Mucosa of gallbladder (tissue), 1 donor: ENCODE data around the gene LYPD3. TPM values are rescaled to one million over a fixed set of nuclear protein-coding genes. Genes with fewer than 3 reads are reported as not detected.
"Not testable (repeated sequence)": the region's sequence is repeated elsewhere in the genome, so short reads cannot be mapped to it uniquely, and the experiment has no call there.

Source experiments
- DNase-seq: peaks from one replicate; pipeline ENCODE4 v3.0.0-alpha.2; 2020; ENCODE audit warnings: low spot score
- total RNA-seq: library from RNA; stranded (reverse); gene quantifications from one replicate; pipeline ENCODE4 v1.2.1, GENCODE V29; 2021
- donor health status: DM: no; HTN: no; CAD: no.

The LYPD3 gene
- total RNA-seq, 1 donor from 2014 or later, result 1.6 TPM

DNA sequence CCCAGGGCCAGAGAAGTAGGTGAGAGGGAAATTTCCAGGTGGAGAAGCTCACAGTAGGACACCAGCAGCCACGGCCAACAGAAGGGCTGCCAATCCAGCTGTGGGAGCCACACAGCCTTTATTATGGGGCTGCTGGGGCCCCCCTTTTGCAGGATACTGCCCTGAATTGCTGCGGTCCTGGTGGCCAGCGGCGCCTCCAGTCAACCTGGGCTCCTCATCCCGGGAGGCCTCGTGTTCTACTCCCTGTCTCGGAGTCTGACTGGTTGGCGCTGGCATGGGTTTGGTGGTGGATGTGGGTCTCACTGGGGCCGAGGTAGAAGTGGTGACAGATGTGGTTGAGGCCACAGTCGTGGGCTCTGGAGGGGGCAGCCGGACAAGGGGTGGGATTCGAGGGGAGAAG lies 4.1 kb downstream of the LYPD3 start:
- no peak for DNase-seq

DNA sequence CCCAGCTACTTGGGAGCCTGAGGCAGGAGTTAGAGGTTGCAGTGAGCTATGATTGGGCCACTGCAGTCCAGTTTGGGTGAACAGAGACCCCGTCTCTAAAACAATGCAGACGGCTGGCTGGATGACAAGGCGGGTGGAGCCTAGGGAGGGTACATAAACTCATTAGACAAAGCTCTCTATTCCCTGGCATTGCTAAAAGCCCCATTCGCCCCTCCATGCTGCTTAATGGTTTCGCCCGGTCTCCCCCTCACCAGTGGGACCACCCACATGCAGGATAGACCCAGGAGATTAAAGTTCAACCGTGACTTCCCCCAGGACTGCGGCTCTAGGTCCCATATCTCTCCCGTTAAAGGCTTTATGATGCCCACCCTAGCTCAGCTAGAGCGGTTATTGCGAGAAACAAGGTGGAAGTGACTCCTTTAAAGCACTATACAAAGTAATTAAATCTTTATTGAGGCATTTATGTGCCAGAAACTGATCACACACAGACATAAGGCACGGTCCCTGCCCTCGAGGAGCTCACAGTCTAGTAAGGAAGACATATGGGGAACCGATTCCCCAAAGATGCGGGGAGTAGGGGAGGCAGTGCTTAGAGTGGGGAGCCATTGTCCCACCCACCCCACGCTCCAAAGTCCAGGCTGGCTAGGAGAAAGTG lies 4.9 kb downstream of the LYPD3 start:
- no peak for DNase-seq

DNA sequence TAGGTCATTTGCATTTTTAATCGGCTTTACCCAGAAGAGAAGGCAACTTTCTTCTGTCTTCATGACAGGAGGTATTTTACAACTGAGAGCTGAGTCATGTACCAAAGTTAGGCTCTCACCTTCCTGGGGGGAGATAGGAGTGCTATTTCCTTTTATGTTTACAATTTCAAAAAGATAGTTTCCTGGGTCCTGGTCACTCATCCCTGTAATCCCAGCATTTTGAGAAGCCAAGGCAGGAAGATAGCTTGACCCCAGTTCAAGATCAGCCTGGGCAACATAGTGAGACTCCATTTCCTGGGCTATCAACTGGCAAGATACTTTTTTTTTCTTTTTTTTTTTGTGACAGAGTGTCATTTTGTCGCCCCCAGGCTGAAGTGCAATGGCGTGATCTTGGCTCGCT lies 7.6 kb downstream of the LYPD3 start:
- DNase-seq, result no peak

DNA sequence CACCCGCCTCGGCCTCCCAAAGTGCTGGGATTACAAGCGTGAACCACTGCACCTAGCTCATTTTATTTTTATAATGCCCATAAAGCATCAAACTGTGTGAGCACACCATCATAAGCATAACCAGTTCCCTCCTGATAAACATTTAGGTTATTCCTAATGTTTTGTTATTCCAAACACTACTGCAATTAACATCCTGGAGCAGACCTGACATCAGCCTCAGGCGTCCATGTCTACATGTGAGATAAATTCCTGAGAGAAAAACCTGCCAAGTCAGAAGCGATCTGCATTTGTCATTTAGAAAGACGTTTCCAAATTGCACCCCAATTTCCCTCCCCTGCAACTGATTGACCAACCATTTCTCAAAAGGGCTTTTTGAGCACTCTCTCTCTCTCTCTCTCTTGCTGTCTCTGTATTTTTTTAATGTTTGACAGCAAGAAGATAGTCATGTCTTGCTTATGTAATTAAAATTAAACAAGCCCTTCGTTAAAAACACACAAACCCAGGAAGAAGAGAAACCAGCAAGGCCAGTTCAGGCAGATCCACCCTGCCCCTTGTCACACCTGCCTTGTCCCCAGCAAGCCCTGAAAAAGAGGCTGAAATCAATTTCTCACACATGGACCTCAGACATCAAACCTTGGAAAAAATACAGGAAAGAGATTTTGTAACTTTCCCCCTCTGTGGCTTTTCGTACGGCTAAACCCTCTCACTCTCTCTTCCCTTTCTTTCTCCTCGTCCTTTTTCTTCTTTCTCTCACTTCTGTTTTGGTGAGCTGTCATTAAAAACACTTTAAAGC lies 9.9 kb downstream of the LYPD3 start:
- DNase-seq, result peak; percentile 22

DNA sequence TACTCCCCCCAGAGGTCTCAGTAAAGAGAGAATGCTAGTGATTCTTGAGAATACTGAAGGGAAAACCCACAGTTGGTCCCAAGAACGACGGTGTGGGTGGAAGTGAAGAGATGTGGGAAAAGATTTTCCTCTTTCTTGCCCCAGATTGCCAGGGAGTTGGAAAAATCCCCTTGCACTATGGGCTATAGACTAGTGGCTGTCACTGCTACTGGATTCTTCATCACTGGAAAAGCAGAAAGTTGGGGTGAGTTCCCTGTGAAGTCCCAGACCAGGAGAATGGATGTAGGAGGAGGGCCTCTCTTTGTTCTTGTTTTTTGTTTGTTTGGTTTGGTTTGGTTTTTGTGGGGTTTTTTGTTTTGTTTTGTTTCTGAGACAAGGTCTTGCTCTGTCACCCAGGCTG lies 11.4 kb downstream of the LYPD3 start:
- no peak for DNase-seq

DNA sequence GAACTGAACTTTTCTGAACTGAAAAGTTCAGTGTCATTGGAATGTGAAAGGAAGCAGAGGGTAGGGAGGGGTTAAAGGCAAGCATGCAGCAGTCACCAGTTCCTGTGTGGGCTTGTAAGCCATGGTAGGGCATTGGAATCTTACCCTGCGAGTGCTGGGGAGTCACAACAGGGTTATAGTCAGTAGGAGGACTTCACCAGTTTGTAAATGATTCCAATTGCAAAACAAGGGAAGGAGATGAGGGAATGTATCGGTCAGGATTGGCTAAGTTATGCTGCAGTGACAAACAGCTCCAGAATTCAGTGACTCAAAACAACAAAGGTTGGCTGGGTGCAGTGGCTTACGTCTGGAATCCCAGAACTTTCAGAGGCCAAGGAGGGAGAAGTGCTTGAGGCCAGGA lies 12.8 kb downstream of the LYPD3 start:
- DNase-seq, result no peak

DNA sequence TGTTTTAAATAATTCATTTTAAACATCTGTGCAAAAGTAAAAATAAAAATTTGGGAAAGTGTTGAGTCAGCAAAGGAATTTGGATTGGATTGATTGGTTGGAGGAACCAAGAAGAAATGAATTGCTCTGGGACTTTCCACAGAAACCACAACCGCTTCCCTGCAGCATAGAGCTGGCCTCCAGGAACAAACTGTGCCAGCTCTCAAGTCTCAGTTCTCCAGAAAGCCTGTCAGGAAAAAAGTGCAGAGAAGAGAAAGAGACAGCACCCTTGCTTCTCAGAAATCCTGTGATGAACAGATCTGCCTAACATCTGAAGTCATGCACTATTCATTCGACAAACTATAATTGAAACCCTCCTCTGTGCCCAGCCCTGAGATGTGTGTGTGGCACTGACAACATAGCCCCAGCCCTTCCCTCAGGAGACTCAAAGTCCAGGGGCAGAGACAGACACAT lies 14.8 kb downstream of the LYPD3 start:
- DNase-seq, result no peak

DNA sequence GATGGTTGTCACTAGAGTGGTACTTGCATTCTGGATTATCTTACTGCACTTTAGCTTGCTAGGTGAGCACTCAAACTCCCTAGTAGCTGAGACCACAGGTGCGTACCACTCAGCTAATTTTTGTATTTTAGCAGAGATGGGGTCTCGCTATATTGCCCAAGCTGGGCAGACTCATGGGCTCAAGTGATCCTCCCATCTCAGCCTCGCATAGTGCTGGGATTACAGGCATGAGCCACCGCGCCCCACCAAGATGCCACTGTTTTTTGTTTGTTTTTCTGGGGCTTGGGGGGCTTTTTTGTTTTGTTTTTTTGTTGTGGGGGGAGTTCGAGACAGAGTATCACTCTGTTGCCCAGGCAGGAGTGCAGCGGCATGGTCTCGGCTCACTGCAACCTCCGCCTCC lies 17.8 kb downstream of the LYPD3 start:
- DNase-seq, result no peak

DNA sequence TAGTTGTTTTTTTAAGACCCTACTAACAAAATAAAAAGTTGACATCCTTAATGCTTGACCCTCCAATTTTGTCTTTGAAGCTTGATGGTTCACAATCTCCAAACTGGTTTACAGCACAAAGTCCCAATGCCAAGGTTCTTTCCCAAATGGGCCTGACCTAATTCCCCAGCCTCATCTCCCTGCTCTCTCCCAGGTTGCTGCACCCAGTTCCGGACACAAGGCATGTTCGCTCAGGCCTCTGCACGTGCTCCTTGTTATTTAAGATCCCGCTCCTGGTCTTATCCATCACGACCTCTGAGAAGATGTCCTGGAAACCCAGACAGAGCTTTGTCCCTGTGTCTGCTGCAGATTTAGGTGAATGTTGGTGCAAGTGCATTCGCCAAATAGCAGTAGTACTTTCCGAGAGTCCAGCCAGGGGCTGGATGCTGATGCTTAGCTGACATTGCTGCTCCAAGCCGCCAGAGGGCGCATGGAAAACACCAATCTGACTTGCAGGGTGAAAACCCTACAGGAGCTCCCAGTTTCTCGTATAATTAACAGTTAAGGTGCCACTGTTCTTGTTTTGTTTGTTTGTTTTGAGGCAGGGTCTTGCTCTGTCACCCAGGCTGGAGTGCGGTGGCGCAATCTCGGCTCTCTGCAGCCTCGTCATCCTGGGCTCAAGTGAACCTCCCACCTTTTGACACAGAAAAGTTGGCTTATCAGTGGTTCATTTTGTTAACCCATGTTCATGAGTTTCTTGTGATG lies 18.5 kb downstream of the LYPD3 start:
- DNase-seq, result peak; percentile 81

DNA sequence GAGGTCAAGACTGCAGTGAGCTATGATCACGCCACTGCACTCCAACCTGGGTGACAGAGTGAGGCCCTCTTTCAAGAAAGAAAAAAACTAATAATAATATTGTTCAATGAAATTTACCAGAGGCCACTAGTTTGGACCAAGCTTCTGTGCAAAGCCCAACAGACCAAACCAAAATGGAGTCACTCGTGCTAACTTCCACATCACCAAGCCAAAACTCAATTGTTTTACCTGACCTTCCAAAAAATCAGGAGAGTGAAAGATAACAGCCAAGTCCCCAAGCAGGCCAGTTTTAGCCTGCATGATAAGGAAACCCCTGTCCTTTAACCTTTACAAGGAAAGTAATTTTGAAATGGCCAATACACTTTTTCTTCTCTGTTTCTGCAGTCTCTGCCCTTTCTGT lies 20.0 kb downstream of the LYPD3 start:
- no peak for DNase-seq

DNA sequence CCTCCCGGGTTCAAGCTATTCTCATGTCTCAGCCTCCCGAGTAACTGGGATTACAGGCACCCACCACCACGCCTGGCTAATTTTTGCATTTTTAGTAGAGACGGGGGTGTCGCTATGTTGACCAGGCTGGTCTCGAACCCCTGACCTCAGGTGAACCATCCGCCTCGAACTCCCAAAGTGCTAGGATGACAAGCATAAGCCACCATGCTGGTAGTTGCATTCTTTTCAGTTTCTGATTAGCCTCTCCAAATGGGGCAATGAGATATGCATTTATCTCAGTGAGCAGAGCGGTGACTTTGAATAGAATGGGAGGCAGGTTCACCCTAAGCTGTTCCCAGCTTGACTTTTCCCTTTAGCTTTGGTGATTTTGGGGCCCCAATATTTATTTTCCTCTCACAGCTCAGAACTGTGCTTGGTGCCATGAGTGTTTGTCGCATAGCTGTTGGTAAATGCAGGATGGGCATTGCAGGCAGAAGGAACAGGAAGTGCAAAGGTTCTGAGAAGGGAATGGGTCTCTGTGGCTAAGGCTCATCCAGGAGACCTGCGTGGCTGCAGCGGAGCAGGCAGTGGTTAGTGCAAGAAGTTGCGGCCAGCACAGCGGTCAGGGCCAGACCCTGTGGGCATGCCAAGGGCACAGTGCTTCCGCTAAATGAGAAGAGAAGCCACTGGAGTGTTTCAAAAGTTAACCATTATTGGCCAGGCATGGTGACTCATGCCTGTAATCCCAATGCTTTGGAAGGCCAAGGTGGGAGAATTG lies 20.7 kb downstream of the LYPD3 start:
- no peak for DNase-seq

DNA sequence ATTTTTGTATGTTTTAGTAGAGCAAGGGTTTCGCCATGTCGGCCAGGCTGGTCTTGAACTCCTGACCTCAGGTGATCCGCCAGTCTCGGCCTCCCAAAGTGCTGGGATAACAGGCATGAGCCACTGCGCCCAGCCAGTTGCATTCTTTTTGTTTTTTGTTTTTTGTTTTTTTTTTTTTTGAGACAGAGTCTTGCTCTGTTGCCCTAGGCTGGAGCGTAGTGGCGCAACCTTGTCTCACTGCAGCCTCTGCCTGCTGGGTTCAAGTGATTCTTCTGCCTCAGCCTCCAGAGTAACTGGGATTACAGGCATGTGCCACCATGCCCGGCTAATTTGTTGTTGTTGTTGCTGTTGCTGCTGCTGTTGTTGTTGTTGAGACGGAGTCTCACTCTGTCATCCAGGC lies 21.3 kb downstream of the LYPD3 start:
- DNase-seq, result not testable (repeated sequence)

DNA sequence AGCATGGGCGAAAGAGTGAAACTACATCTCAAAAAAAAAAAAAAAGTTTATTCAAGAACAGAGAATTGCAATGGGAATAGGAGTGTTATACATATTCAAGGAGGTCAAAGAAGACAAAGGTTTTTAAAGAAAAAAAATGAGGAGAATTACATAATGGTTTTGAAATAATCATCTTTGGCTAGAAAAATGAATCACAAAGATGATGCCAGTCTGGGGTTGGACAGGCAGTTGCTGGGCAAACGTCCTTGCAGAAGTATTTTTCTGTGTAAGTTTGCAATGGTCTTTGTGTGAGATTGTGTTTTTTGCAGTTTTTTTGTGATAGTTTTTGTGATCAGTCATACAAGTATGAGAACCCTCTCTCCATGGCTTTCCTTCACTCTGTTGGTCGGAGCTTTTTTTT lies 23.7 kb downstream of the LYPD3 start:
- DNase-seq, result no peak

DNA sequence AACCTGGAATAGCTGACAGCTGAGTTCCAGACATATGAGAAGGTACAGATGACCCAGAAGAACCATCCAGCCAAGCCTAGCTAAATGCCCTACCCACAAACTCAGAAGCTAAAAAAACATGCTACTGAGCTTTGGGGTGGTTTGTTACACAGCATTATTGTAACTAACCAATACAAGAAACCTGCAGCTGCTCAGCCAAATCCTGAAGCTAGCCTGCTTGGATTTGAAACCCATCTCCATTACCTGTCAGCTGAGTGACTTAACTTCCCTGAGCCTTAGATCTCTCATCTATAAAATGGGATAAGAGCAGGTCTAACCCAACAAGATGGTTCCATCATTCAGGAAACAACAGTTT lies 25.7 kb downstream of the LYPD3 start:
- DNase-seq, result no peak

DNA sequence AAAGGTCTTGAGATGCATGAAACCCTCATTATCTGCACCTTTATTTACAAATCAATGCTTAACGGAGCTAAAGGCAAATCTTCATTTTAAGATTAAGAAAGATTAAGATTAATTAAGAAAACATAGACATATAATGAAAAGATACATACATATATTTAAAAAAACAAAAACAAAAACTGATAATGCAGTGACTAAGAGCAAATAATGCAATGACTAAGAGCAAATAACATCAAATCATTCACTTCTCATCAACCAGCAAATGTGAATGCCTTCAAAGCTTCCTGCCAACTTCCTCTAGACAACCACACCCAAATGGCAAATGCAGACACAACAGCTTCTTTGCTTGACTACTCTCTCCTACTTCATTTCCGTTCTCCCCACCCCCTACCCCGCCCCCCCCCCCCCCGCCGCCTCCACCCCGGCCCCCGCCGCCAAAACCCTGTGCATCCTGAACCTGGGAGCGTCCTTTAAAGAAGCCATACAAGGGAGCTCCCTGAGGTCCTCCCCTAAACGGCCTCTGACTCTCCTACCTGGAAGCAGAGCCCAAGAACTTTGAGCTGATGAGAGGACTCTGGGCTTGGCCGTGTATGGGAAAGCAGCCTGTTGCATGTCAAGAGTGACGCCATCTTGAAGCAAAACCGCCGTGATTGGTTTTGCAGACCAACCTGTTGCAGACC lies 26.2 kb downstream of the LYPD3 start:
- DNase-seq, result no peak

DNA sequence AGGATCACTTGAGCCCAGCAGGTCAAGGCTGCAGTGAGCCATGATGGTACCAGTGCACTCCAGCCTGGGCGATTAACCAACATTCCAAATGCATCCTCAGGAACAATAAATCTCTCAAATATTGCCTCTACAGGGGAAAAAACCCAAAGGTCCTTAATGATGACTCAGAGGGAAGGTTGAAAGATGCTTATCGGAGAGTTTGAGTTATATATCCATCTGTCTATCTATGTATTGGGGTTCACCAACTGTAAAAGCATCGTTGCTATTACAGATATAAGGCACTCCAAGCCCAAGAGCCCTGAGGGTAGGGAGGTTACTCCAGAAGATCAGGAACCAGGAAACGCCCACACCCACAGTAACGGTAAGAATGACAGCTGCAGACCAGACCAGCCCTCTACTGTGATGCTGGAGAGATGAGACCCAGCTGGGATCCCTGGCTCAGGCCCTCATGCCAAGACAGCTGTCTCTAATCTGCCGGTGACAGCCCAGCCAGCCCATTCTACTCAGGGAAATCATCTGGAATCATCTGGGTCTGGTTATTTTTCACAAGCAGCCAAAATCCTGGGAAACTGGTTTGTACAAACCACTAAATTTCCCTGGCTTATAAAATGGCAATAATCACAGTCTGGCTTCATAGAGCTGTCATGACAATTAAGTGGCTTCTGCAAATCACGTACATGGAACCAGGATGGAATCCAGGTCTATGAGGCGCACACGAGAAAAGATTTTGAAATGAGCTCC lies 26.9 kb downstream of the LYPD3 start:
- peak; percentile 36 for DNase-seq

DNA sequence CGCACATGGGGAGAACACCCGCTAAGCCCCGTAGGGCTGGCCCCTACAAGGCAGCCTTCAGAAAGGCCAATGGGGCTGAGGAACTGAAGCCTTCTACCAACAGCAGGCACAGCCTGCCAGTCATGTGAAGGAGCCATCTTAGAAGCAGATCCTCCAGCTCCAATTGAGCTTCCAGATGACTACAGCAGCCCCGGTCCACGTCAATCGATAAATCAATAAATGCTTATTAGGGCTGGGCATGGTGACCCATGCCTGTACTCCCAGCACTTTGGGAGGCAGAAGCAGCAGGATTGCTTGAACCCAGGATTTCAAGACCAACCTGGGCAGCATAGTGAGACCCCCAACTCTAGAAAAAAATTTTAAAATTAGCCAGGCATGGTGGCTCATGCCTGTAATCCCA lies 27.7 kb downstream of the LYPD3 start:
- DNase-seq, result no peak

DNA sequence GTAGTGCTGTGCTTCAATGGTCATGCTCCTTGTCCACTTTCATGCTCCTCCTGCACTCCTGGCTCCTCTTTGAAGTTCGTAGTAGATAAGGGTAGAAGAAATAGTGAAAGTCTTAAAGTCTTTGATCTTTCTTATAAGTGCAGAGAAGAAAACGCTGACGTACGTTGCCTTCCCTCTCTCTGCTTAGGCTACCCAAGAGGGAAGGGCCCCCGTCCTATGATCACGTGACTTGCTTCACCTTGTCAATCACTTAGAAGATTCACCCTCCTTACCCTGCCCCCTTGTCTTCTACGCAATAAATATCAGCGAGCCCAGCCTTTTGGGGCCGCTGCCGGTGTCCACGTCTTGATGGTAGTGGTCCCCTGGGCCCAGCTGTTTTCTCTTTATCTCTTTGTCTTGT lies 28.1 kb downstream of the LYPD3 start:
- not testable (repeated sequence) for DNase-seq

DNA sequence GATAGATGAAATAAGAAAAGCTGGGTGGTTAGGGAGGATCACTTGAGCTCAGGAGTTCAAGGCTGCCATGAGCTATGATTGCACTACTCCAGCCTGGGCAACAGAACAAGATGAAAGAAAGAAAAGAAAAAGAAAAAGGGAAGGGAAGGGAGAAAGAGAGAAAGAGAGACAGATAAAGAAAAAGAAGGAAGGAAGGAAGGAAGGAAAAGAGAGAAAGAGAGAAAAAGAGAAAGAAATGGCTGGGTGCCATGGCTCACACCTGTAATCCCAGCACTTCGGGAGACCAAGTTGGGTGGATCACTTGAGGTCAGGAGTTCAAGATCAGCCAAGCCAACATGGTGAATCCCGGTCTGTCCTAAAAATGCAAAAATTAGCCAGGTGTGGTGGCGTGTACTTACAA lies 29.6 kb downstream of the LYPD3 start:
- DNase-seq, result no peak

DNA sequence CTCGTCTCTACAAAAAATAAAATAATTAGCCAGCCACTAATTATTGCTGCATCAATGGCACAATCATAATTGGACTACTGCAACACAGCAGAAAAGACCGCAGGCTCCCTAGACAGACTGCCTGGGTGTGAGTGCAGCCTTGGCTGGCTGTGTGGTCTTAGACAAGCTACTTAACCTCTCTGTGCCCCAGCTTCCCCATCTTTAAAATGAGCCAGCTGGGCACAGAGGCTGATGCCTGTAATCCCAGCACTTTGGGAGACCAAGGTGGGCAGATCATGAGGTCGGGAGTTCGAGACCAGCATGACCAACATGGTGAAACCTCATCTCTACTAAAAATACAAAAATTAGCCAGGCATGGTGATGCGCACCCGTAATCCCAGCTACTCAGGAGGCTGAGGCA lies 31.7 kb downstream of the LYPD3 start:
- DNase-seq, result no peak

DNA sequence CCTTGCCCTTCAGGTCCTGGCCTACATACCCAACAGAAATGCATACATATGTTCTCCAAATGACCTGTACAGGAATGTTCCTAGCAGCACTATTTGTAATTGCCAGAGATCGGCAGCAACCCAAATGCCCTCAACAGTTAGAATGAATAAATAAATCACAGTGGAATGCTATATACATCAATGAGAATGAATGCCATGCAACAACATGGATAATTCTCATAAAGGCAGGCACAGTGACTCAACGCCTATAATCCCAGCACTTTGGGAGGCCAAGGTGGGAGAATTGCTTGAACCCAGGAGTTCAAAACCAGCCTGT lies 32.1 kb downstream of the LYPD3 start:
- no peak for DNase-seq
